GM12878 (cell line): ENCODE data around the gene PLRG1.

ENCODE experiments used
- CTCF ChIP-seq, 3 experiments: IDR thresholded peaks in 2 of 3; conservative IDR thresholded peaks in 1 of 3; 2 replicates each; pipeline ENCODE4 v1.5.1; 2011; ENCODE audit warnings: low read depth in 3 of 3, low read length in 3 of 3, mild to moderate bottlenecking in 3 of 3, control low read depth in 2 of 3, moderate library complexity in 2 of 3, inconsistent platforms in 1 of 3, mixed read lengths in 1 of 3; ENCODE audit not compliant: control insufficient read depth in 2 of 3, insufficient read depth in 1 of 3; ENCODE audit errors: extremely low read depth in 1 of 3
- HDAC2 ChIP-seq: fragments of 200-600 bp; sonication (generic); IDR thresholded peaks from 2 replicates; pipeline ENCODE4 v1.6.1; 2017
- MTA3 ChIP-seq: IDR thresholded peaks from 2 replicates; pipeline ENCODE4 v1.6.1; 2012; ENCODE audit warnings: low read length, inconsistent platforms, borderline replicate concordance
- POLR2A ChIP-seq: IDR thresholded peaks from 2 replicates; pipeline ENCODE4 v1.6.1; 2011; ENCODE audit warnings: low read depth, mild to moderate bottlenecking, low read length
- SREBF2 ChIP-seq: IDR thresholded peaks from 2 replicates; pipeline ENCODE4 v1.6.1; 2012; ENCODE audit warnings: mild to moderate bottlenecking, low read length
- TBL1XR1 ChIP-seq: IDR thresholded peaks from 2 replicates; pipeline ENCODE4 v1.6.1; 2012; ENCODE audit warnings: low read depth, low read length, improper control_type of control experiment
- USF2 ChIP-seq: IDR thresholded peaks from 2 replicates; pipeline ENCODE4 v1.6.1; 2011; ENCODE audit warnings: low read depth, low read length, improper control_type of control experiment, borderline replicate concordance

- TF ChIP-seq MTA3 (no peak), CTCF (IDR thresholded peaks at IDR 0.05 in 2 of 3, conservative IDR thresholded peaks at IDR 0.05 in 1 of 3; ENCODE audit: control insufficient read depth in 2 of 3, extremely low read depth in 1 of 3, insufficient read depth in 1 of 3, low read depth in 3 of 3, low read length in 3 of 3) (no peak), HDAC2 (no peak), SREBF2 (no peak), TBL1XR1 (no peak), POLR2A (no peak), USF2 (no peak)
These were observed 45.6 kb upstream of the PLRG1 start for GRCh38 chr4:154595807-154596206.
